DMS79 treated with DMSO at 0.1 percent for 48 hours (cell line): Measurements from ENCODE around the gene CHPT1.

Source experiments
- DNase-seq: peaks from one replicate; lab custom pipeline; 2025; lab: John Stamatoyannopoulos, UW

Gene CHPT1

GRCh38 chr12:101763246-101763931 is 65.9 kb downstream of the CHPT1 start:
- no peak for DNase-seq

GRCh38 chr12:101764051-101764792 is 66.8 kb downstream of the CHPT1 start:
- DNase-seq = no peak

GRCh38 chr12:101767537-101767936 is 70.1 kb downstream of the CHPT1 start:
- DNase-seq = no peak

GRCh38 chr12:101768781-101769180 is 71.3 kb downstream of the CHPT1 start:
- DNase-seq = no peak

- no peak for DNase-seq
These were observed 72.4 kb downstream of the CHPT1 start for GRCh38 chr12:101769865-101770264.

- DNase-seq = no peak
These were observed 74.8 kb downstream of the CHPT1 start for GRCh38 chr12:101772012-101772775.

GRCh38 chr12:101773650-101774162 is 76.3 kb downstream of the CHPT1 start:
- peak; percentile 77 for DNase-seq

GRCh38 chr12:101775816-101776215 is 78.4 kb downstream of the CHPT1 start:
- DNase-seq = no peak

- DNase-seq = no peak
These were observed 80.0 kb downstream of the CHPT1 start for GRCh38 chr12:101777485-101777884.

- no peak for DNase-seq
These were observed 80.5 kb downstream of the CHPT1 start for GRCh38 chr12:101777978-101778377.
